GM18873 (cell line): ENCODE measurements around the gene TSC2.
"Not testable (repeated sequence)": the region's sequence is repeated elsewhere in the genome, so short reads cannot be mapped to it uniquely, and the experiment has no call there.

ENCODE experiments used
- ATAC-seq: cut with Tn5 transposase; IDR thresholded peaks from one replicate; pipeline ENCODE4 v1.9.1; 2021; ENCODE audit warnings: mild to moderate bottlenecking, moderate library complexity, moderate number of reproducible peaks; ENCODE audit not compliant: unreplicated experiment, low FRiP score

Gene TSC2

GRCh38 chr16:2009164-2009711 is 38.5 kb upstream of the TSC2 start:
- ATAC-seq: no peak

GRCh38 chr16:2009791-2010510 is 37.8 kb upstream of the TSC2 start, which contains the start of gene ZNF598:
Gene ZNF598, minus strand, starts transcription at chr16:2009821.
- ATAC-seq: no peak

- ATAC-seq: not testable (repeated sequence)
These were observed 36.1 kb upstream of the TSC2 start for GRCh38 chr16:2011726-2012125.

GRCh38 chr16:2013527-2013926 is 34.3 kb upstream of the TSC2 start:
- ATAC-seq: no peak

- no peak for ATAC-seq
These were observed 32.5 kb upstream of the TSC2 start for GRCh38 chr16:2015117-2015946.

GRCh38 chr16:2015947-2016208 is 31.9 kb upstream of the TSC2 start:
- ATAC-seq: no peak

GRCh38 chr16:2016407-2016922 is 31.3 kb upstream of the TSC2 start:
- no peak for ATAC-seq

GRCh38 chr16:2019518-2019920 is 28.3 kb upstream of the TSC2 start, which contains the start of gene NPW:
Gene NPW, plus strand, starts transcription at chr16:2019785.
- no peak for ATAC-seq

- ATAC-seq: no peak
These were observed 27.6 kb upstream of the TSC2 start for GRCh38 chr16:2019921-2020831.

GRCh38 chr16:2022723-2023091 is 25.1 kb upstream of the TSC2 start:
- ATAC-seq: no peak

- peak; percentile 71 for ATAC-seq
These were observed 24.4 kb upstream of the TSC2 start for GRCh38 chr16:2023092-2024031.

- ATAC-seq: no peak
These were observed 23.8 kb upstream of the TSC2 start for GRCh38 chr16:2024032-2024420.

- no peak for ATAC-seq
These were observed 22.5 kb upstream of the TSC2 start for GRCh38 chr16:2025251-2025650.

GRCh38 chr16:2025878-2026460 is 21.8 kb upstream of the TSC2 start:
- no peak for ATAC-seq

GRCh38 chr16:2026461-2027023 is 21.2 kb upstream of the TSC2 start, which contains the start of gene NHERF2:
Gene NHERF2, plus strand, starts transcription at chr16:2026902. Its CDS starts 104 bp downstream, at chr16:2027006.
- ATAC-seq: no peak

GRCh38 chr16:2027024-2028010 is 20.5 kb upstream of the TSC2 start:
- no peak for ATAC-seq

- no peak for ATAC-seq
These were observed 19.6 kb upstream of the TSC2 start for GRCh38 chr16:2028146-2028545.
